HEK293 (cell line): ENCODE results near the gene MRPS14.
A peak's percentile ranks its signal among the peaks of the same experiment; 100 is the strongest.

ENCODE experiments used
- GLIS2 ChIP-seq: fragments of 450-650 bp; formaldehyde crosslinking; IDR thresholded peaks from 2 replicates; pipeline ENCODE4 v1.5.1; 2016; ENCODE audit warnings: missing biosample characterization, missing genetic modification characterization
- HOXC10 ChIP-seq: sonication (generic); formaldehyde crosslinking; IDR thresholded peaks from 2 replicates; pipeline ENCODE4 v1.8.1; 2023; ENCODE audit warnings: mild to moderate bottlenecking, missing genetic modification reagents
- PRDM4 ChIP-seq: fragments of 450-650 bp; formaldehyde crosslinking; IDR thresholded peaks from 2 replicates; pipeline ENCODE4 v1.5.1; 2017; ENCODE audit warnings: missing biosample characterization, missing genetic modification characterization
- TCF7L2 ChIP-seq: IDR thresholded peaks from 2 replicates; pipeline ENCODE4 v1.6.1; 2011; ENCODE audit warnings: low read depth, mild to moderate bottlenecking, inconsistent platforms, low read length, moderate library complexity, borderline replicate concordance
- TRIM28 ChIP-seq: IDR thresholded peaks from 2 replicates; pipeline ENCODE4 v1.6.1; 2011; ENCODE audit warnings: low read length, control low read depth, borderline replicate concordance
- ZBTB20 ChIP-seq: fragments of 450-650 bp; formaldehyde crosslinking; IDR thresholded peaks from 2 replicates; pipeline ENCODE4 v1.5.1; 2016; ENCODE audit warnings: missing biosample characterization, missing genetic modification characterization
- ZBTB26 ChIP-seq: fragments of 450-650 bp; formaldehyde crosslinking; optimal IDR thresholded peaks from 2 replicates; pipeline ENCODE3; 2016; ENCODE audit warnings: missing biosample characterization, mild to moderate bottlenecking, missing genetic modification characterization
- ZFHX2 ChIP-seq: fragments of 450-650 bp; formaldehyde crosslinking; conservative IDR thresholded peaks from 2 replicates; pipeline ENCODE4 v1.5.1; 2016; ENCODE audit warnings: missing biosample characterization, missing genetic modification characterization
- ZFP69B ChIP-seq: fragments of 450-650 bp; formaldehyde crosslinking; IDR thresholded peaks from 2 replicates; pipeline ENCODE4 v1.5.1; 2016; ENCODE audit warnings: missing biosample characterization, missing genetic modification characterization
- ZNF146 ChIP-seq: fragments of 450-650 bp; formaldehyde crosslinking; IDR thresholded peaks from 2 replicates; pipeline ENCODE4 v1.5.1; 2016; ENCODE audit warnings: missing biosample characterization, missing genetic modification characterization
- ZNF169 ChIP-seq: fragments of 450-650 bp; formaldehyde crosslinking; IDR thresholded peaks from 2 replicates; pipeline ENCODE4 v1.5.1; 2016; ENCODE audit warnings: missing biosample characterization, missing genetic modification characterization
- ZNF214 ChIP-seq: fragments of 450-650 bp; formaldehyde crosslinking; IDR thresholded peaks from 2 replicates; pipeline ENCODE4 v1.5.1; 2017; ENCODE audit warnings: missing biosample characterization, mild to moderate bottlenecking, missing genetic modification characterization, borderline replicate concordance
- ZNF221 ChIP-seq: fragments of 450-650 bp; formaldehyde crosslinking; IDR thresholded peaks from 2 replicates; pipeline ENCODE4 v1.5.1; 2017; ENCODE audit warnings: missing biosample characterization, missing genetic modification characterization, borderline replicate concordance
- ZNF404 ChIP-seq: fragments of 450-650 bp; formaldehyde crosslinking; IDR thresholded peaks from 2 replicates; pipeline ENCODE4 v1.5.1; 2017; ENCODE audit warnings: missing biosample characterization, missing genetic modification characterization
- ZNF513 ChIP-seq: fragments of 450-650 bp; IDR thresholded peaks from 2 replicates; pipeline ENCODE4 v1.5.1; 2018; ENCODE audit warnings: missing biosample characterization, missing genetic modification characterization
- ZNF518A ChIP-seq: fragments of 450-650 bp; formaldehyde crosslinking; conservative IDR thresholded peaks from 2 replicates; pipeline ENCODE4 v1.5.1; 2016; ENCODE audit warnings: low read depth, missing biosample characterization, missing genetic modification characterization
- ZNF521 ChIP-seq: fragments of 450-650 bp; formaldehyde crosslinking; IDR thresholded peaks from 2 replicates; pipeline ENCODE4 v1.5.1; 2017; ENCODE audit warnings: missing biosample characterization, mild to moderate bottlenecking, missing genetic modification characterization
- ZNF571 ChIP-seq: fragments of 450-650 bp; formaldehyde crosslinking; IDR thresholded peaks from 2 replicates; pipeline ENCODE4 v1.5.0; 2017; ENCODE audit warnings: missing biosample characterization, missing genetic modification characterization
- ZNF629 ChIP-seq: fragments of 450-650 bp; formaldehyde crosslinking; IDR thresholded peaks from 2 replicates; pipeline ENCODE4 v1.5.1; 2017; ENCODE audit warnings: missing biosample characterization, missing genetic modification characterization
- ZNF692 ChIP-seq: fragments of 450-650 bp; formaldehyde crosslinking; IDR thresholded peaks from 2 replicates; pipeline ENCODE4 v1.5.1; 2016; ENCODE audit warnings: missing biosample characterization, missing genetic modification characterization
- ZNF776 ChIP-seq: fragments of 450-650 bp; formaldehyde crosslinking; IDR thresholded peaks from 2 replicates; pipeline ENCODE4 v1.5.0; 2017; ENCODE audit warnings: missing biosample characterization, missing genetic modification characterization, borderline replicate concordance
- ZNF777 ChIP-seq: fragments of 450-650 bp; formaldehyde crosslinking; IDR thresholded peaks from 2 replicates; pipeline ENCODE4 v1.5.1; 2017; ENCODE audit warnings: missing biosample characterization, missing genetic modification characterization, borderline replicate concordance
- ZSCAN4 ChIP-seq: fragments of 450-650 bp; formaldehyde crosslinking; IDR thresholded peaks from 2 replicates; pipeline ENCODE4 v1.5.1; 2017; ENCODE audit warnings: missing biosample characterization, missing genetic modification characterization
- ZSCAN5A ChIP-seq: fragments of 450-650 bp; formaldehyde crosslinking; IDR thresholded peaks from 2 replicates; pipeline ENCODE4 v1.5.1; 2016; ENCODE audit warnings: missing biosample characterization, missing genetic modification characterization

Gene MRPS14

GRCh38 chr1:175023043-175023921 is at the start of gene MRPS14 (continued):
- TF ChIP-seq ZNF692 (tag by site-specific recombination) (peak; percentile 81), ZNF221 (tag by site-specific recombination) (no peak), PRDM4 (tag by site-specific recombination) (no peak), ZNF571 (tag by site-specific recombination) (no peak), ZNF214 (tag by site-specific recombination) (no peak), ZNF404 (tag by site-specific recombination) (no peak), ZFHX2 (tag by site-specific recombination) (peak; percentile 45), GLIS2 (peak; percentile 71), ZSCAN5A (tag by site-specific recombination) (peak; percentile 42; the same call in 1 of the 2 replicates), ZNF513 (tag by site-specific recombination) (no peak; the same call in 1 of the 2 replicates), ZNF146 (tag by site-specific recombination) (0 out of 2 replicates have a peak, but pooled peaks have one; percentile 3), ZBTB20 (tag by site-specific recombination) (no peak; the same call in 1 of the 2 replicates), ZFP69B (tag by site-specific recombination) (peak; percentile 63; the same call in 1 of the 2 replicates), ZBTB26 (tag by site-specific recombination) (peak; percentile 27), ZSCAN4 (tag by site-specific recombination) (peak; percentile 35; the same call in 1 of the 2 replicates), HOXC10 (CRISPR knock-in tag) (no peak), ZNF518A (tag by site-specific recombination) (peak; percentile 83; the same call in 1 of the 2 replicates), ZNF777 (tag by site-specific recombination) (no peak), TRIM28 (peak; percentile 86; the same call in 1 of the 2 replicates), ZNF776 (tag by site-specific recombination) (no peak), ZNF169 (tag by site-specific recombination) (no peak), ZNF521 (tag by site-specific recombination) (no peak), ZNF629 (tag by site-specific recombination) (peak; percentile 76), TCF7L2 (peak; percentile 31; the same call in 1 of the 2 replicates)
